ENCODE measurements around the gene FARP2. TPM values are rescaled to one million over a fixed set of nuclear protein-coding genes. Genes with fewer than 3 reads are reported as not detected.
"Not testable (repeated sequence)": the region's sequence is repeated elsewhere in the genome, so short reads cannot be mapped to it uniquely, and the experiment has no call there.

FARP2 gene
- total and polyA plus RNA-seq, 5 experiments from 2014 or later, result 3.4 to 22.9 (median 5.8) TPM

GRCh38 chr2:241375300-241375699 lies 19.2 kb downstream of the FARP2 start:
- no peaks in the 10 kb centered on the region for H3K27me3 Mint-ChIP-seq
- POLR2A ChIA-PET, result interaction anchor here (0.6 kb wide), 1 partner anchor 23 kb away, joined by 3 read pairs; no protein-coding TSS in a partner anchor
- no peaks in the 10 kb centered on the region for H3K9me3 Mint-ChIP-seq
- no peak for ATAC-seq
- peaks cover 0 to 29% (median 26%) of the 10 kb centered on the region in 3 donors for H3K36me3 Mint-ChIP-seq
- no peak for DNase-seq
- no peak overlapping the region for H3K27ac Mint-ChIP-seq
- H3K4me1 Mint-ChIP-seq, result peaks cover 0 to 20% (median under 1%) of the 10 kb centered on the region in 4 donors
- H3K4me3 Mint-ChIP-seq, result no peak overlapping the region

- no peak overlapping the region for H3K27ac Mint-ChIP-seq
- no peak overlapping the region for H3K4me3 Mint-ChIP-seq
- peaks cover 0 to 35% (median 28%) of the 10 kb centered on the region in 3 donors for H3K36me3 Mint-ChIP-seq
- H3K27me3 Mint-ChIP-seq, result no peaks in the 10 kb centered on the region
- no peaks in the 10 kb centered on the region for H3K9me3 Mint-ChIP-seq
- POLR2A ChIA-PET, result interaction anchor here (0.7 kb wide), 1 partner anchor 16 kb away, joined by 5 read pairs; no protein-coding TSS in a partner anchor
- ATAC-seq, result no peak
- no peak for DNase-seq
- H3K4me1 Mint-ChIP-seq, result peaks cover 0 to 20% (median under 1%) of the 10 kb centered on the region in 4 donors
Observed at GRCh38 chr2:241376808-241377207, 20.7 kb downstream of the FARP2 start.

GRCh38 chr2:241378816-241379215 lies 22.7 kb downstream of the FARP2 start:
- no peak for ATAC-seq
- Mint-ChIP-seq H3K4me3 (no peak overlapping the region), H3K36me3 (peaks cover 0 to 36% (median 32%) of the 10 kb centered on the region in 3 donors), H3K27me3 (peaks cover 0 to 3% (median 0%) of the 10 kb centered on the region in 5 donors), H3K27ac (no peak overlapping the region), H3K4me1 (peaks cover 2 to 16% (median 3%) of the 10 kb centered on the region in 4 donors), H3K9me3 (no peaks in the 10 kb centered on the region)
- POLR2A ChIA-PET, result no interaction called here
- no peak for DNase-seq

GRCh38 chr2:241379481-241380480 lies 23.7 kb downstream of the FARP2 start:
- H3K27ac Mint-ChIP-seq, result peak overlapping the region in 1 of 10 donors; percentile 22
- POLR2A ChIA-PET, result no interaction called here
- H3K27me3 Mint-ChIP-seq, result peaks cover 0 to 3% (median 0%) of the 10 kb centered on the region in 5 donors
- H3K9me3 Mint-ChIP-seq, result no peaks in the 10 kb centered on the region
- no peak for DNase-seq
- peaks cover 2 to 8% (median 3%) of the 10 kb centered on the region in 4 donors for H3K4me1 Mint-ChIP-seq
- peaks cover 0 to 30% (median 28%) of the 10 kb centered on the region in 3 donors for H3K36me3 Mint-ChIP-seq
- H3K4me3 Mint-ChIP-seq, result no peak overlapping the region
- ATAC-seq, result no peak

GRCh38 chr2:241381872-241382271 lies 25.8 kb downstream of the FARP2 start:
- peaks cover 2 to 5% (median 3%) of the 10 kb centered on the region in 4 donors for H3K4me1 Mint-ChIP-seq
- H3K9me3 Mint-ChIP-seq, result no peaks in the 10 kb centered on the region
- no peak for ATAC-seq
- DNase-seq, result no peak
- H3K4me3 Mint-ChIP-seq, result no peak overlapping the region
- peaks cover 0 to 21% (median 19%) of the 10 kb centered on the region in 3 donors for H3K36me3 Mint-ChIP-seq
- peaks cover 0 to 3% (median 0%) of the 10 kb centered on the region in 5 donors for H3K27me3 Mint-ChIP-seq
- POLR2A ChIA-PET, result no interaction called here
- H3K27ac Mint-ChIP-seq, result no peak overlapping the region

GRCh38 chr2:241385450-241385849 lies 29.4 kb downstream of the FARP2 start:
- H3K9me3 Mint-ChIP-seq, H3K4me1 Mint-ChIP-seq, H3K27ac Mint-ChIP-seq, DNase-seq, H3K4me3 Mint-ChIP-seq, POLR2A ChIA-PET, ATAC-seq, H3K27me3 Mint-ChIP-seq: not testable (repeated sequence)
- H3K36me3 Mint-ChIP-seq, result peaks cover 0 to 18% (median 17%) of the 10 kb centered on the region in 3 donors

GRCh38 chr2:241386519-241386918 lies 30.4 kb downstream of the FARP2 start:
- Mint-ChIP-seq H3K27me3 (peaks cover 0 to 3% (median 0%) of the 10 kb centered on the region in 5 donors), H3K4me1 (peaks cover 0 to 11% (median 3%) of the 10 kb centered on the region in 4 donors), H3K9me3 (no peaks in the 10 kb centered on the region), H3K4me3 (no peak overlapping the region), H3K27ac (no peak overlapping the region), H3K36me3 (peaks cover 0 to 18% (median 13%) of the 10 kb centered on the region in 3 donors)
- DNase-seq (no peak), ATAC-seq (no peak)
- POLR2A ChIA-PET, result interaction anchor here (0.5 kb wide), 1 partner anchor 361 kb away, joined by 6 read pairs; no protein-coding TSS in a partner anchor

- peaks cover 0 to 22% (median under 1%) of the 10 kb centered on the region in 4 donors for H3K4me1 Mint-ChIP-seq
- POLR2A ChIA-PET, result no interaction called here
Observed at GRCh38 chr2:241389697-241390096, 33.6 kb downstream of the FARP2 start.

GRCh38 chr2:241390301-241391206 lies 34.5 kb downstream of the FARP2 start:
- no peak overlapping the region for H3K4me3 Mint-ChIP-seq
- POLR2A ChIA-PET, result no interaction called here
- no peak for DNase-seq

More at GRCh38 chr2:241389697-241390096, 33.6 kb downstream of the FARP2 start:
- Mint-ChIP-seq H3K36me3 (peaks cover 0 to 11% (median 2%) of the 10 kb centered on the region in 3 donors), H3K27ac (no peak overlapping the region), H3K9me3 (no peaks in the 10 kb centered on the region), H3K4me3 (no peak overlapping the region), H3K27me3 (no peaks in the 10 kb centered on the region)
- no peak for ATAC-seq
- no peak for DNase-seq

GRCh38 chr2:241391892-241392665 lies 36.0 kb downstream of the FARP2 start:
- H3K36me3 Mint-ChIP-seq, result peaks cover 0 to 15% (median 7%) of the 10 kb centered on the region in 3 donors
- DNase-seq (peak in 3 of 10 donors; percentile 9 to 32 (median 11)), ATAC-seq (no peak)
- peaks cover 0 to 22% (median under 1%) of the 10 kb centered on the region in 4 donors for H3K4me1 Mint-ChIP-seq
- H3K27me3 Mint-ChIP-seq, result no peaks in the 10 kb centered on the region
- H3K4me3 Mint-ChIP-seq, result no peak overlapping the region
- H3K9me3 Mint-ChIP-seq, result no peaks in the 10 kb centered on the region
- POLR2A ChIA-PET, result no interaction called here
- H3K27ac Mint-ChIP-seq, result no peak overlapping the region

More at GRCh38 chr2:241390301-241391206, 34.5 kb downstream of the FARP2 start:
- H3K9me3 Mint-ChIP-seq, result no peaks in the 10 kb centered on the region
- no peak overlapping the region for H3K27ac Mint-ChIP-seq
- peaks cover 0 to 22% (median under 1%) of the 10 kb centered on the region in 4 donors for H3K4me1 Mint-ChIP-seq
- ATAC-seq, result no peak
- peaks cover 0 to 14% (median 5%) of the 10 kb centered on the region in 3 donors for H3K36me3 Mint-ChIP-seq
- H3K27me3 Mint-ChIP-seq, result no peaks in the 10 kb centered on the region

GRCh38 chr2:241392753-241393152 lies 36.7 kb downstream of the FARP2 start:
- not testable (repeated sequence) for ATAC-seq, H3K9me3 Mint-ChIP-seq, H3K4me3 Mint-ChIP-seq, H3K27me3 Mint-ChIP-seq, DNase-seq, H3K27ac Mint-ChIP-seq
- POLR2A ChIA-PET, result interaction anchor here (0.5 kb wide), 1 partner anchor 16 kb away, joined by 5 read pairs; no protein-coding TSS in a partner anchor
- peaks cover 0 to 22% (median under 1%) of the 10 kb centered on the region in 4 donors for H3K4me1 Mint-ChIP-seq
- H3K36me3 Mint-ChIP-seq, result peaks cover 0 to 16% (median 7%) of the 10 kb centered on the region in 3 donors
